ENCODE data around the gene SFTPD.

SFTPD gene

GRCh38 chr10:79932841-79933379 is 16.0 kb downstream of the SFTPD start:
- Histone ChIP-seq H3K4me1 (ENCODE audit: insufficient read depth, low read length) (no peaks in the 10 kb centered on the region), H3K27ac (ENCODE audit: low read length) (no peak overlapping the region), H3K36me3 (ENCODE audit: insufficient read depth, low read length) (no peaks in the 10 kb centered on the region), H2AFZ (ENCODE audit: low read depth, low read length) (no peak overlapping the region), H4K20me1 (ENCODE audit: insufficient read depth, low read length) (no peaks in the 10 kb centered on the region), H3K9me3 (ENCODE audit: insufficient read depth, low read length, severe bottlenecking) (no peaks in the 10 kb centered on the region), H3K4me2 (ENCODE audit: insufficient read depth, low read length) (no peak overlapping the region), H3K79me2 (ENCODE audit: insufficient read depth, low read length) (no peaks in the 10 kb centered on the region), H3K9ac (ENCODE audit: low read depth, low read length) (no peak overlapping the region), H3K4me3 (ENCODE audit: low read depth in 1 of 2, low read length in 2 of 2) (no peak overlapping the region), H3K27me3 (ENCODE audit: insufficient read depth, low read length, poor library complexity) (peaks cover 14% of the 10 kb centered on the region)
- no peak for ATAC-seq (ENCODE audit: insufficient read depth, low read depth)
- DNase-seq: no peak
- no peak for TF ChIP-seq EZH2 (IDR thresholded peaks at IDR 0.05; ENCODE audit: borderline replicate concordance, low read depth, low read length, severe bottlenecking)
- TF ChIP-seq, protein P1, sequence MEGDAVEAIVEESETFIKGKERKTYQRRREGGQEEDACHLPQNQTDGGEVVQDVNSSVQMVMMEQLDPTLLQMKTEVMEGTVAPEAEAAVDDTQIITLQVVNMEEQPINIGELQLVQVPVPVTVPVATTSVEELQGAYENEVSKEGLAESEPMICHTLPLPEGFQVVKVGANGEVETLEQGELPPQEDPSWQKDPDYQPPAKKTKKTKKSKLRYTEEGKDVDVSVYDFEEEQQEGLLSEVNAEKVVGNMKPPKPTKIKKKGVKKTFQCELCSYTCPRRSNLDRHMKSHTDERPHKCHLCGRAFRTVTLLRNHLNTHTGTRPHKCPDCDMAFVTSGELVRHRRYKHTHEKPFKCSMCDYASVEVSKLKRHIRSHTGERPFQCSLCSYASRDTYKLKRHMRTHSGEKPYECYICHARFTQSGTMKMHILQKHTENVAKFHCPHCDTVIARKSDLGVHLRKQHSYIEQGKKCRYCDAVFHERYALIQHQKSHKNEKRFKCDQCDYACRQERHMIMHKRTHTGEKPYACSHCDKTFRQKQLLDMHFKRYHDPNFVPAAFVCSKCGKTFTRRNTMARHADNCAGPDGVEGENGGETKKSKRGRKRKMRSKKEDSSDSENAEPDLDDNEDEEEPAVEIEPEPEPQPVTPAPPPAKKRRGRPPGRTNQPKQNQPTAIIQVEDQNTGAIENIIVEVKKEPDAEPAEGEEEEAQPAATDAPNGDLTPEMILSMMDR (IDR thresholded peaks at IDR 0.05; ENCODE audit: borderline replicate concordance, extremely low read depth, low read length, poor library complexity, severe bottlenecking): no peak

- Histone ChIP-seq H3K27ac (ENCODE audit: low read length) (no peak overlapping the region), H3K9me3 (ENCODE audit: insufficient read depth, low read length, severe bottlenecking) (no peaks in the 10 kb centered on the region), H3K27me3 (ENCODE audit: insufficient read depth, low read length, poor library complexity) (peaks cover 14% of the 10 kb centered on the region), H4K20me1 (ENCODE audit: insufficient read depth, low read length) (no peaks in the 10 kb centered on the region), H3K4me2 (ENCODE audit: insufficient read depth, low read length) (no peak overlapping the region), H3K4me3 (ENCODE audit: low read depth in 1 of 2, low read length in 2 of 2) (no peak overlapping the region), H3K79me2 (ENCODE audit: insufficient read depth, low read length) (no peaks in the 10 kb centered on the region), H3K4me1 (ENCODE audit: insufficient read depth, low read length) (no peaks in the 10 kb centered on the region), H3K9ac (ENCODE audit: low read depth, low read length) (no peak overlapping the region), H2AFZ (ENCODE audit: low read depth, low read length) (no peak overlapping the region), H3K36me3 (ENCODE audit: insufficient read depth, low read length) (no peaks in the 10 kb centered on the region)
- ATAC-seq (ENCODE audit: insufficient read depth, low read depth) (no peak), DNase-seq (no peak)
- TF ChIP-seq, protein P1 (IDR thresholded peaks at IDR 0.05; ENCODE audit: borderline replicate concordance, extremely low read depth, low read length, poor library complexity, severe bottlenecking): no peak
- no peak for TF ChIP-seq EZH2 (IDR thresholded peaks at IDR 0.05; ENCODE audit: borderline replicate concordance, low read depth, low read length, severe bottlenecking)
These were observed 16.6 kb downstream of the SFTPD start for GRCh38 chr10:79932307-79932706.

DNA sequence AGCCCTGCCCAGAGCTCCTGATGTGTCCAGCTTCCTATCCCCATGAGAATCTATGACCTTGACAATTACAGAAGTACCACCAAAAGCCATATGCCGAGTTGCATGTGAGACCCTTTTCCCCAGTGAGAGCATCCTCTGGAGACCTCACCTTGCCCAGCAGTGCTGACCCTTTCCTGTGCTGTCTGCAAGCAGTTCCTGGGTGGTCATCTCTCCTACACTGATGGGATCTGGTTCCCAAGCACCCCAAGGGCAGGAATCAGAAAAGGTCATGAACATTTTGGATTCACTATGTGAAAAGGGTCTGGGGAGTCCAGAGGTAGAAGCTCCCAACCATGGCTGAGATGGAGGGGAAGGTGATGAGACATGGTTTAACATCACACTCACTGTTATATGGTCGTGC is 18.2 kb downstream of the SFTPD start:
- H3K4me3 ChIP-seq (ENCODE audit: low read depth in 1 of 2, low read length in 2 of 2): no peak overlapping the region
- H3K9me3 ChIP-seq (ENCODE audit: insufficient read depth, low read length, severe bottlenecking): no peaks in the 10 kb centered on the region
- no peak overlapping the region for H3K9ac ChIP-seq (ENCODE audit: low read depth, low read length)
- H3K4me1 ChIP-seq (ENCODE audit: insufficient read depth, low read length): no peaks in the 10 kb centered on the region
- no peak overlapping the region for H2AFZ ChIP-seq (ENCODE audit: low read depth, low read length)
- peaks cover 15% of the 10 kb centered on the region for H3K27me3 ChIP-seq (ENCODE audit: insufficient read depth, low read length, poor library complexity)
- TF ChIP-seq, protein P1 (IDR thresholded peaks at IDR 0.05; ENCODE audit: borderline replicate concordance, extremely low read depth, low read length, poor library complexity, severe bottlenecking): no peak
- no peak for TF ChIP-seq EZH2 (IDR thresholded peaks at IDR 0.05; ENCODE audit: borderline replicate concordance, low read depth, low read length, severe bottlenecking)
- H3K79me2 ChIP-seq (ENCODE audit: insufficient read depth, low read length): no peaks in the 10 kb centered on the region
- H4K20me1 ChIP-seq (ENCODE audit: insufficient read depth, low read length): no peaks in the 10 kb centered on the region
- DNase-seq (no peak), ATAC-seq (ENCODE audit: insufficient read depth, low read depth) (no peak)
- no peaks in the 10 kb centered on the region for H3K36me3 ChIP-seq (ENCODE audit: insufficient read depth, low read length)
- H3K4me2 ChIP-seq (ENCODE audit: insufficient read depth, low read length): no peak overlapping the region
- H3K27ac ChIP-seq (ENCODE audit: low read length): no peak overlapping the region

DNA sequence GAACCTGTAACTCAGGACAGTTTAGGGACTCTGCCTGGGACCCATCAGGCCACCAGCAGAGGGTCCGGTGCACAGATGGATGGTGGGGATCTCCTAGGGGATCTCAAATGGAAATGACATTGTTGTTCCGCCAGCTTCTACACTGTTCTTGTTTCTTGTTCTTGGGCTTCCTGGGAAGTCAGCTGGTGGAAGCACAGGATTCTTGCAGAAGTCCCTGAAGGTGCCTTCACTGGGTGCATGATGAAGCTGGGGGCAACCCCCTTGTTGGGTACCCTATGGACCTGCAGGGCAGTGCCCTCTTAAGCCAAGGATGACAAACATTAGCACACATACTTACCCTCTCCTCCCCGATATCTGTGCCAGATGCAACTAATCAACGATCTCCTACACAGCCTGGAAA is 18.6 kb downstream of the SFTPD start:
- Histone ChIP-seq H3K27me3 (ENCODE audit: insufficient read depth, low read length, poor library complexity) (peaks cover 17% of the 10 kb centered on the region), H3K27ac (ENCODE audit: low read length) (no peak overlapping the region), H3K4me3 (ENCODE audit: low read depth in 1 of 2, low read length in 2 of 2) (no peak overlapping the region), H3K9ac (ENCODE audit: low read depth, low read length) (no peak overlapping the region), H3K9me3 (ENCODE audit: insufficient read depth, low read length, severe bottlenecking) (no peaks in the 10 kb centered on the region), H3K79me2 (ENCODE audit: insufficient read depth, low read length) (no peaks in the 10 kb centered on the region), H3K36me3 (ENCODE audit: insufficient read depth, low read length) (no peaks in the 10 kb centered on the region), H3K4me1 (ENCODE audit: insufficient read depth, low read length) (no peaks in the 10 kb centered on the region), H3K4me2 (ENCODE audit: insufficient read depth, low read length) (no peak overlapping the region), H2AFZ (ENCODE audit: low read depth, low read length) (no peak overlapping the region), H4K20me1 (ENCODE audit: insufficient read depth, low read length) (no peaks in the 10 kb centered on the region)
- no peak for ATAC-seq (ENCODE audit: insufficient read depth, low read depth)
- no peak for DNase-seq
- TF ChIP-seq, protein P1 (IDR thresholded peaks at IDR 0.05; ENCODE audit: borderline replicate concordance, extremely low read depth, low read length, poor library complexity, severe bottlenecking): no peak
- TF ChIP-seq EZH2 (IDR thresholded peaks at IDR 0.05; ENCODE audit: borderline replicate concordance, low read depth, low read length, severe bottlenecking): no peak

All from DND-41 (cell line).